ENCODE measurements around the gene LYRM1.

LYRM1 gene

GRCh38 chr16:20866145-20866772, 34.3 kb upstream of the LYRM1 start:
- Histone ChIP-seq H3K27me3 (ENCODE audit: insufficient read depth, insufficient read length) (no peaks in the 10 kb centered on the region), H3K9ac (ENCODE audit: insufficient read length, low read depth) (no peak overlapping the region), H3K36me3 (ENCODE audit: insufficient read depth, insufficient read length, low read length) (peaks cover 15% of the 10 kb centered on the region), H3K4me1 (ENCODE audit: insufficient read depth, insufficient read length) (no peaks in the 10 kb centered on the region), H3K4me3 (ENCODE audit: insufficient read length, low read depth) (no peak overlapping the region), H3K9me3 (ENCODE audit: insufficient read depth, low read length) (no peaks in the 10 kb centered on the region)
- no peak for DNase-seq (ENCODE audit: low read depth, low spot score)
- no peak for TF ChIP-seq ZNF274 (IDR thresholded peaks at IDR 0.05; ENCODE audit: low read depth, low read length)
- no peak for TF ChIP-seq SUZ12 (IDR thresholded peaks at IDR 0.05; ENCODE audit: extremely low read depth, insufficient read depth, insufficient read length)
- TF ChIP-seq YY1 (IDR thresholded peaks at IDR 0.05; ENCODE audit: insufficient read depth, insufficient read length): no peak

- Histone ChIP-seq H3K4me3 (ENCODE audit: insufficient read length, low read depth) (no peak overlapping the region), H3K4me1 (ENCODE audit: insufficient read depth, insufficient read length) (no peaks in the 10 kb centered on the region), H3K36me3 (ENCODE audit: insufficient read depth, insufficient read length, low read length) (peaks cover 9% of the 10 kb centered on the region), H3K9me3 (ENCODE audit: insufficient read depth, low read length) (no peaks in the 10 kb centered on the region), H3K9ac (ENCODE audit: insufficient read length, low read depth) (no peak overlapping the region), H3K27me3 (ENCODE audit: insufficient read depth, insufficient read length) (no peaks in the 10 kb centered on the region)
- no peak for DNase-seq (ENCODE audit: low read depth, low spot score)
- no peak for TF ChIP-seq YY1 (IDR thresholded peaks at IDR 0.05; ENCODE audit: insufficient read depth, insufficient read length)
- no peak for TF ChIP-seq ZNF274 (IDR thresholded peaks at IDR 0.05; ENCODE audit: low read depth, low read length)
- TF ChIP-seq SUZ12 (IDR thresholded peaks at IDR 0.05; ENCODE audit: extremely low read depth, insufficient read depth, insufficient read length): no peak
Observed at GRCh38 chr16:20866801-20867200, 33.8 kb upstream of the LYRM1 start.

GRCh38 chr16:20867585-20867984, 33.0 kb upstream of the LYRM1 start:
- H3K9ac ChIP-seq (ENCODE audit: insufficient read length, low read depth): no peak overlapping the region
- H3K9me3 ChIP-seq (ENCODE audit: insufficient read depth, low read length): no peaks in the 10 kb centered on the region
- no peak for DNase-seq (ENCODE audit: low read depth, low spot score)
- peaks cover 1% of the 10 kb centered on the region for H3K36me3 ChIP-seq (ENCODE audit: insufficient read depth, insufficient read length, low read length)
- H3K4me1 ChIP-seq (ENCODE audit: insufficient read depth, insufficient read length): no peaks in the 10 kb centered on the region
- no peak overlapping the region for H3K4me3 ChIP-seq (ENCODE audit: insufficient read length, low read depth)
- no peaks in the 10 kb centered on the region for H3K27me3 ChIP-seq (ENCODE audit: insufficient read depth, insufficient read length)
- TF ChIP-seq YY1 (IDR thresholded peaks at IDR 0.05; ENCODE audit: insufficient read depth, insufficient read length) (no peak), ZNF274 (IDR thresholded peaks at IDR 0.05; ENCODE audit: low read depth, low read length) (no peak), SUZ12 (IDR thresholded peaks at IDR 0.05; ENCODE audit: extremely low read depth, insufficient read depth, insufficient read length) (no peak)

- TF ChIP-seq YY1 (IDR thresholded peaks at IDR 0.05; ENCODE audit: insufficient read depth, insufficient read length): no peak
- no peak for TF ChIP-seq SUZ12 (IDR thresholded peaks at IDR 0.05; ENCODE audit: extremely low read depth, insufficient read depth, insufficient read length)
- no peak for TF ChIP-seq ZNF274 (IDR thresholded peaks at IDR 0.05; ENCODE audit: low read depth, low read length)
- no peak for DNase-seq (ENCODE audit: low read depth, low spot score)
- no peaks in the 10 kb centered on the region for H3K27me3 ChIP-seq (ENCODE audit: insufficient read depth, insufficient read length)
- no peak overlapping the region for H3K9ac ChIP-seq (ENCODE audit: insufficient read length, low read depth)
- no peaks in the 10 kb centered on the region for H3K36me3 ChIP-seq (ENCODE audit: insufficient read depth, insufficient read length, low read length)
- H3K9me3 ChIP-seq (ENCODE audit: insufficient read depth, low read length): no peaks in the 10 kb centered on the region
- no peaks in the 10 kb centered on the region for H3K4me1 ChIP-seq (ENCODE audit: insufficient read depth, insufficient read length)
- no peak overlapping the region for H3K4me3 ChIP-seq (ENCODE audit: insufficient read length, low read depth)
Observed at GRCh38 chr16:20868890-20869289, 31.7 kb upstream of the LYRM1 start.

- Histone ChIP-seq H3K9ac (ENCODE audit: insufficient read length, low read depth) (no peak overlapping the region), H3K27me3 (ENCODE audit: insufficient read depth, insufficient read length) (no peaks in the 10 kb centered on the region), H3K4me1 (ENCODE audit: insufficient read depth, insufficient read length) (no peaks in the 10 kb centered on the region), H3K4me3 (ENCODE audit: insufficient read length, low read depth) (no peak overlapping the region), H3K9me3 (ENCODE audit: insufficient read depth, low read length) (no peaks in the 10 kb centered on the region), H3K36me3 (ENCODE audit: insufficient read depth, insufficient read length, low read length) (no peaks in the 10 kb centered on the region)
- no peak for DNase-seq (ENCODE audit: low read depth, low spot score)
- TF ChIP-seq SUZ12 (IDR thresholded peaks at IDR 0.05; ENCODE audit: extremely low read depth, insufficient read depth, insufficient read length): no peak
- no peak for TF ChIP-seq ZNF274 (IDR thresholded peaks at IDR 0.05; ENCODE audit: low read depth, low read length)
- no peak for TF ChIP-seq YY1 (IDR thresholded peaks at IDR 0.05; ENCODE audit: insufficient read depth, insufficient read length)
Observed at GRCh38 chr16:20870122-20870820, 30.3 kb upstream of the LYRM1 start.

GRCh38 chr16:20871258-20871657, 29.3 kb upstream of the LYRM1 start:
- DNase-seq (ENCODE audit: low read depth, low spot score): no peak
- no peaks in the 10 kb centered on the region for H3K9me3 ChIP-seq (ENCODE audit: insufficient read depth, low read length)
- H3K36me3 ChIP-seq (ENCODE audit: insufficient read depth, insufficient read length, low read length): no peaks in the 10 kb centered on the region
- H3K4me1 ChIP-seq (ENCODE audit: insufficient read depth, insufficient read length): no peaks in the 10 kb centered on the region
- no peak overlapping the region for H3K9ac ChIP-seq (ENCODE audit: insufficient read length, low read depth)
- no peaks in the 10 kb centered on the region for H3K27me3 ChIP-seq (ENCODE audit: insufficient read depth, insufficient read length)
- TF ChIP-seq ZNF274 (IDR thresholded peaks at IDR 0.05; ENCODE audit: low read depth, low read length) (no peak), YY1 (IDR thresholded peaks at IDR 0.05; ENCODE audit: insufficient read depth, insufficient read length) (no peak), SUZ12 (IDR thresholded peaks at IDR 0.05; ENCODE audit: extremely low read depth, insufficient read depth, insufficient read length) (no peak)
- H3K4me3 ChIP-seq (ENCODE audit: insufficient read length, low read depth): no peak overlapping the region

GRCh38 chr16:20871941-20872815, 28.4 kb upstream of the LYRM1 start:
- no peaks in the 10 kb centered on the region for H3K9me3 ChIP-seq (ENCODE audit: insufficient read depth, low read length)
- no peaks in the 10 kb centered on the region for H3K36me3 ChIP-seq (ENCODE audit: insufficient read depth, insufficient read length, low read length)
- H3K4me3 ChIP-seq (ENCODE audit: insufficient read length, low read depth): no peak overlapping the region
- no peaks in the 10 kb centered on the region for H3K27me3 ChIP-seq (ENCODE audit: insufficient read depth, insufficient read length)
- H3K4me1 ChIP-seq (ENCODE audit: insufficient read depth, insufficient read length): no peaks in the 10 kb centered on the region
- TF ChIP-seq YY1 (IDR thresholded peaks at IDR 0.05; ENCODE audit: insufficient read depth, insufficient read length) (no peak), ZNF274 (IDR thresholded peaks at IDR 0.05; ENCODE audit: low read depth, low read length) (no peak), SUZ12 (IDR thresholded peaks at IDR 0.05; ENCODE audit: extremely low read depth, insufficient read depth, insufficient read length) (no peak)
- no peak overlapping the region for H3K9ac ChIP-seq (ENCODE audit: insufficient read length, low read depth)
- DNase-seq (ENCODE audit: low read depth, low spot score): no peak

All from NT2/D1 (cell line).